K562 (cell line): ENCODE measurements around the gene AHCYL2. TPM values are rescaled to one million over a fixed set of nuclear protein-coding genes. Genes with fewer than 3 reads are reported as not detected.

Experiments used
- ATAC-seq: fragments of 200-7000 bp; cut with Tn5 transposase; 3 replicates; pipeline ENCODE4 v1.9.1; 2020; ENCODE audit warnings: moderate library complexity
- BruUV-seq: library from RNA; stranded (reverse); fragments of 400-500 nt; replicated peaks from 2 replicates; lab custom pipeline; 2021; lab: Mats Ljungman, UMichigan
- CTCF ChIA-PET: fragments of 300-600 bp; formaldehyde crosslinking; extraction: SDS; loops from one replicate; lab custom pipeline; 2021; ENCODE audit warnings: low intra/inter-chr PET ratio; lab: Yijun Ruan, JAX
- POLR2A ChIA-PET: fragments of 300-600, 350-650 bp; sonication (Branson Sonifier 250); formaldehyde crosslinking; extraction: SDS; loops from one replicate; lab custom pipeline; 2021; ENCODE audit warnings: antibody characterized with exemption, inconsistent platforms; lab: Yijun Ruan, JAX
- DNase-seq, 4 experiments: peaks; one replicate each; pipeline versions ENCODE4 v3.0.0 to v3.0.0-alpha.2; 2011 to 2018; ENCODE audit warnings: low spot score in 3 of 4, mixed read lengths in 3 of 4; ENCODE audit errors: extremely low read depth in 1 of 4
- FAIRE-seq: peaks from 2 replicates; lab custom pipeline; 2011; peaks lifted over from hg19 to GRCh38; lab: Jason Lieb, UNC
- H2AFZ ChIP-seq: 2 replicates; pipeline ENCODE4 v1.6.0; 2011; ENCODE audit warnings: low read depth, low read length, control low read depth, inconsistent platforms
- H3K27ac ChIP-seq: fragments of 200-600 bp; 3 replicates; pipeline ENCODE4 v1.8.0; 2011; ENCODE audit warnings: low read depth, mild to moderate bottlenecking, control low read depth, inconsistent platforms, low read length, moderate library complexity, mixed read lengths; ENCODE audit errors: extremely low read depth
- H3K27me3 ChIP-seq, 2 experiments: fragments of 300-600 bp in 1 of 2; 2 replicates in 1 of 2; 3 replicates in 1 of 2; pipeline versions ENCODE4 v1.6.0 to v1.8.0; 2011; ENCODE audit warnings: inconsistent platforms in 2 of 2, low read length in 2 of 2, mild to moderate bottlenecking in 1 of 2, mixed read lengths in 1 of 2, moderate library complexity in 1 of 2; ENCODE audit not compliant: control insufficient read depth in 2 of 2, insufficient read depth in 2 of 2
- H3K36me3 ChIP-seq: fragments of 300-600 bp; 3 replicates; pipeline ENCODE4 v1.8.0; 2011; ENCODE audit warnings: mild to moderate bottlenecking, low read length, inconsistent platforms; ENCODE audit not compliant: control insufficient read depth, insufficient read depth
- H3K4me1 ChIP-seq, 2 experiments: fragments of 200-600 bp in 1 of 2; replicated peaks in 1 of 2; 2 replicates in 1 of 2; 3 replicates in 1 of 2; pipeline versions ENCODE4 v1.5.1 to v1.8.0; 2011; ENCODE audit warnings: inconsistent platforms in 2 of 2, low read length in 2 of 2, mild to moderate bottlenecking in 1 of 2, mixed read lengths in 1 of 2, moderate library complexity in 1 of 2; ENCODE audit not compliant: control insufficient read depth in 2 of 2, insufficient read depth in 2 of 2
- H3K4me2 ChIP-seq: 2 replicates; pipeline ENCODE4 v1.6.1; 2011; ENCODE audit warnings: low read length, control low read depth, inconsistent platforms, mixed read lengths; ENCODE audit not compliant: insufficient read depth
- H3K4me3 ChIP-seq: fragments of 200-600 bp; sonication (generic), shearing (Covaris generic); 2 replicates; pipeline ENCODE4 v1.5.1; 2016; ENCODE audit warnings: control low read depth, inconsistent platforms
- H3K79me2 ChIP-seq: fragments of 200-600 bp; 3 replicates; pipeline ENCODE4 v1.8.0; 2011; ENCODE audit warnings: low read length, inconsistent platforms; ENCODE audit not compliant: control insufficient read depth, insufficient read depth
- H3K9ac ChIP-seq, 2 experiments: 2 replicates each; pipeline versions ENCODE4 v1.6.0 to v1.6.1; 2011; ENCODE audit warnings: low read depth in 2 of 2, low read length in 2 of 2, control low read depth in 1 of 2, inconsistent platforms in 1 of 2, mild to moderate bottlenecking in 1 of 2, mixed read lengths in 1 of 2; ENCODE audit not compliant: insufficient read depth in 1 of 2
- H3K9me1 ChIP-seq: one replicate; pipeline ENCODE4 v1.6.0; 2011; ENCODE audit warnings: inconsistent platforms, mild to moderate bottlenecking, low read length, moderate library complexity; ENCODE audit not compliant: control insufficient read depth, insufficient read depth
- H3K9me3 ChIP-seq: replicated peaks from 2 replicates; pipeline ENCODE4 v1.5.1; 2011; ENCODE audit warnings: low read depth, low read length, inconsistent platforms; ENCODE audit not compliant: control insufficient read depth, insufficient read depth
- H4K20me1 ChIP-seq: replicated peaks from 2 replicates; pipeline ENCODE4 v1.6.1; 2011; ENCODE audit warnings: low read length, inconsistent platforms, mixed read lengths; ENCODE audit not compliant: control insufficient read depth, insufficient read depth
- CBFA2T3 ChIP-seq: fragments of 450-650 bp; IDR thresholded peaks from 2 replicates; pipeline ENCODE4 v1.6.1; 2017
- FOXP1 ChIP-seq: sonication (generic); formaldehyde crosslinking; IDR thresholded peaks from 2 replicates; pipeline ENCODE4 v1.8.0; 2022; ENCODE audit warnings: mild to moderate bottlenecking, missing genetic modification reagents
- FUS ChIP-seq: fragments of 200-400 bp; formaldehyde crosslinking; optimal IDR thresholded peaks from 2 replicates; pipeline ENCODE3; 2017; ENCODE audit warnings: low read depth, low read length
- KDM1A ChIP-seq, 2 experiments: fragments of 450-650 bp; IDR thresholded peaks; 2 replicates each; pipeline ENCODE4 v1.6.1; 2016; ENCODE audit warnings: mild to moderate bottlenecking in 2 of 2
- MTA1 ChIP-seq: fragments of 450-650 bp; IDR thresholded peaks from 2 replicates; pipeline ENCODE4 v1.6.1; 2017; ENCODE audit warnings: borderline replicate concordance
- MTF1 ChIP-seq: fragments of 250-450 bp; sonication (Bioruptor Pico); IDR thresholded peaks from 2 replicates; pipeline ENCODE4 v1.9.0; 2021; ENCODE audit warnings: moderate library complexity, mild to moderate bottlenecking, inconsistent platforms, borderline replicate concordance
- PKNOX1 ChIP-seq: fragments of 450-650 bp; IDR thresholded peaks from 2 replicates; pipeline ENCODE4 v1.6.1; 2016
- ZNF551 ChIP-seq: fragments of 250-450 bp; sonication (Bioruptor Pico); IDR thresholded peaks from 2 replicates; pipeline ENCODE4 v1.5.0; 2021; ENCODE audit warnings: mild to moderate bottlenecking, moderate library complexity
- ZNF589 ChIP-seq: fragments of 200-800 bp; sonication (Bioruptor generic); IDR thresholded peaks from 2 replicates; pipeline ENCODE4 v1.6.1; 2016; ENCODE audit warnings: low read depth, missing genetic modification characterization, missing compliant biosample characterization
- WGBS: fragments of 100-300 bp; shearing (Covaris generic); methylation state at CpG from one replicate; pipeline ENCODE4 v1.1.6; 2016; ENCODE audit warnings: low coverage, mixed read lengths; ENCODE audit not compliant: insufficient coverage; ENCODE audit errors: missing lambda C conversion rate; 5-methylcytosine and 5-hydroxymethylcytosine counted together
- in situ Hi-C: fragments of 300-500 bp; cut with MboI; formaldehyde crosslinking; loops from 4 replicates; pipeline ENCODE4 v1.15.0; 2018; ENCODE audit warnings: inconsistent platforms, mixed read lengths
- intact Hi-C: fragments of 100-400 bp; cut with micrococcal nuclease; formaldehyde crosslinking; loops from 2 replicates; pipeline ENCODE4 v1.14.2; 2022
- polyA plus RNA-seq, 8 experiments: library from polyadenylated mRNA; depleted of rRNA in 4 of 8; stranded (reverse) in 5 of 8; unstranded in 3 of 8; fragments of >200 nt; fragmentation: Nextera tagmentation in 2 of 8; fragmentation: Illumina TruSeq in 1 of 8; extraction: Ambion mirVana in 2 of 8; extraction: Trizol in 1 of 8; gene quantifications; 2 replicates each; pipeline versions ENCODE4 v1.2.1 to v1.2.3, GENCODE V29; 2011 to 2014; ENCODE audit warnings: inconsistent platforms in 1 of 8, missing spikeins in 1 of 8
- total RNA-seq, 7 experiments: library from RNA; depleted of rRNA in 6 of 7; stranded (reverse); fragments of >200 nt in 6 of 7; fragmentation: Illumina TruSeq in 2 of 7; extraction: Trizol in 2 of 7; gene quantifications; 2 replicates each; pipeline versions ENCODE4 v1.2.1 to v1.2.3, GENCODE V29; 2011 to 2021; ENCODE audit warnings: low replicate concordance in 1 of 7
- TF ChIP-seq, protein P1 (sequence below): fragments of 450-650 bp; IDR thresholded peaks from 2 replicates; pipeline ENCODE4 v1.6.1; 2016; ENCODE audit warnings: mild to moderate bottlenecking

Gene AHCYL2
- total and polyA plus RNA-seq, 9 of the 15 experiments (the other 6 are each of a cell fraction or from before 2014, with no cell fraction given), result 0.93 to 10.5 (median 5.2) TPM

GRCh38 chr7:129375141-129375938 lies 150.5 kb downstream of the AHCYL2 start:
- no peaks in the 10 kb centered on the region for H3K27me3 ChIP-seq
- no peaks in the 10 kb centered on the region for H3K9me3 ChIP-seq
- H3K4me2 ChIP-seq, result no peak overlapping the region
- FAIRE-seq, result no peak
- H3K36me3 ChIP-seq, result no peaks in the 10 kb centered on the region
- BruUV-seq, result no TSS peak
- CTCF ChIA-PET, result interaction anchor here (1.2 to 1.5 kb wide), 2 partner anchors 32 to 97 kb away, joined by 4 to 8 read pairs; no protein-coding TSS in a partner anchor
- H3K27ac ChIP-seq, result no peak overlapping the region
- H3K9ac ChIP-seq, result no peak overlapping the region
- no peak overlapping the region for H3K4me3 ChIP-seq
- no peak for ATAC-seq
- no peaks in the 10 kb centered on the region for H4K20me1 ChIP-seq
- TF ChIP-seq CBFA2T3, result no peak
- 0 out of 4 replicates have a peak, but pooled peaks have one; percentile 19 to 37 for TF ChIP-seq KDM1A (IDR thresholded peaks at IDR 0.05)
- intact Hi-C loops (no loop called here), in situ Hi-C loops (no loop called here)
- no peaks in the 10 kb centered on the region for H3K79me2 ChIP-seq
- POLR2A ChIA-PET, result interaction anchor here (1.2 to 3.4 kb wide), 5 partner anchors 12 to 90 kb away, joined by 3 to 12 read pairs (median 8); no protein-coding TSS in a partner anchor
- no peak overlapping the region for H2AFZ ChIP-seq
- peaks cover 0 to 5% of the 10 kb centered on the region in 2 experiments; a peak in 1 of 5 replicates for H3K4me1 ChIP-seq
- DNase-seq, result no peak
- 88% methylated on average over 2 of the region's 2 CpGs for WGBS
- no peaks in the 10 kb centered on the region for H3K9me1 ChIP-seq

- Histone ChIP-seq H3K9ac (no peak overlapping the region), H3K79me2 (no peaks in the 10 kb centered on the region), H3K4me3 (no peak overlapping the region), H3K27ac (no peak overlapping the region), H4K20me1 (no peaks in the 10 kb centered on the region), H3K9me3 (no peaks in the 10 kb centered on the region), H3K4me2 (no peak overlapping the region), H3K36me3 (no peaks in the 10 kb centered on the region), H2AFZ (peak overlapping the region; percentile 29), H3K27me3 (no peaks in the 10 kb centered on the region), H3K9me1 (no peaks in the 10 kb centered on the region), H3K4me1 (peaks cover 0 to 5% of the 10 kb centered on the region in 2 experiments; a peak in 1 of 5 replicates)
- ATAC-seq (peak; percentile 98), FAIRE-seq (peak; percentile 88), DNase-seq (peak; percentile 70 to 80 (median 72))
- in situ Hi-C loops (no loop called here), intact Hi-C loops (no loop called here)
- ChIA-PET POLR2A (interaction anchor here (0.6 to 3.4 kb wide), 5 partner anchors 12 to 158 kb away, joined by 3 to 12 read pairs (median 4); no protein-coding TSS in a partner anchor), CTCF (interaction anchor here (0.9 to 1.5 kb wide), 3 partner anchors 33 to 158 kb away, joined by 3 to 8 read pairs (median 4); no protein-coding TSS in a partner anchor)
- WGBS, result 24% methylated on average over 6 of the region's 6 CpGs
- BruUV-seq, result no TSS peak
- TF ChIP-seq MTF1 (CRISPR knock-in tag) (no peak), MTA1 (no peak), FOXP1 (CRISPR knock-in tag) (no peak), ZNF589 (CRISPR knock-in tag) (no peak), FUS (no peak), PKNOX1 (no peak), ZNF551 (CRISPR knock-in tag) (no peak)
- TF ChIP-seq, protein P1, sequence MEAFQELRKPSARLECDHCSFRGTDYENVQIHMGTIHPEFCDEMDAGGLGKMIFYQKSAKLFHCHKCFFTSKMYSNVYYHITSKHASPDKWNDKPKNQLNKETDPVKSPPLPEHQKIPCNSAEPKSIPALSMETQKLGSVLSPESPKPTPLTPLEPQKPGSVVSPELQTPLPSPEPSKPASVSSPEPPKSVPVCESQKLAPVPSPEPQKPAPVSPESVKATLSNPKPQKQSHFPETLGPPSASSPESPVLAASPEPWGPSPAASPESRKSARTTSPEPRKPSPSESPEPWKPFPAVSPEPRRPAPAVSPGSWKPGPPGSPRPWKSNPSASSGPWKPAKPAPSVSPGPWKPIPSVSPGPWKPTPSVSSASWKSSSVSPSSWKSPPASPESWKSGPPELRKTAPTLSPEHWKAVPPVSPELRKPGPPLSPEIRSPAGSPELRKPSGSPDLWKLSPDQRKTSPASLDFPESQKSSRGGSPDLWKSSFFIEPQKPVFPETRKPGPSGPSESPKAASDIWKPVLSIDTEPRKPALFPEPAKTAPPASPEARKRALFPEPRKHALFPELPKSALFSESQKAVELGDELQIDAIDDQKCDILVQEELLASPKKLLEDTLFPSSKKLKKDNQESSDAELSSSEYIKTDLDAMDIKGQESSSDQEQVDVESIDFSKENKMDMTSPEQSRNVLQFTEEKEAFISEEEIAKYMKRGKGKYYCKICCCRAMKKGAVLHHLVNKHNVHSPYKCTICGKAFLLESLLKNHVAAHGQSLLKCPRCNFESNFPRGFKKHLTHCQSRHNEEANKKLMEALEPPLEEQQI, result no peak
Observed at GRCh38 chr7:129376076-129376777, 151.4 kb downstream of the AHCYL2 start.
